Panc1 (cell line): ENCODE data around the gene ENTPD5. TPM values are rescaled to one million over a fixed set of nuclear protein-coding genes. Genes with fewer than 3 reads are reported as not detected.

Experiments used
- ATAC-seq: fragments of 200-7000 bp; cut with Tn5 transposase; 2 replicates; pipeline ENCODE4 v1.9.1; 2020; ENCODE audit warnings: mild to moderate bottlenecking, moderate library complexity
- BruUV-seq: library from RNA; stranded (reverse); fragments of 400-500 nt; replicated peaks from 2 replicates; lab custom pipeline; 2021; lab: Mats Ljungman, UMichigan
- CTCF ChIA-PET: fragments of 300-600 bp; sonication (Branson Sonifier 250); formaldehyde crosslinking; loops from one replicate; lab custom pipeline; 2022; ENCODE audit warnings: antibody characterized with exemption; lab: Charles Lee
- POLR2A ChIA-PET: fragments of 300-600 bp; sonication (Branson Sonifier 250); formaldehyde crosslinking; loops from one replicate; lab custom pipeline; 2022; ENCODE audit warnings: antibody characterized with exemption; lab: Charles Lee
- DNase-seq: peaks from one replicate; pipeline ENCODE4 v3.0.0-alpha.2; 2010; ENCODE audit warnings: low read depth, low spot score
- H3K27ac ChIP-seq: 2 replicates; pipeline ENCODE4 v1.5.1; 2011; ENCODE audit warnings: mild to moderate bottlenecking, low read length, inconsistent platforms
- H3K27me3 ChIP-seq: fragments of 200-500 bp; sonication (Bioruptor generic); 2 replicates; pipeline ENCODE4 v1.6.0; 2014; ENCODE audit warnings: low read length, inconsistent platforms; ENCODE audit not compliant: control insufficient read depth, insufficient read depth
- H3K36me3 ChIP-seq: fragments of 200-500 bp; sonication (Bioruptor generic); 2 replicates; pipeline ENCODE4 v1.5.1; 2014; ENCODE audit warnings: inconsistent platforms, mild to moderate bottlenecking, low read length, moderate library complexity; ENCODE audit not compliant: control insufficient read depth, insufficient read depth
- H3K4me1 ChIP-seq: 2 replicates; pipeline ENCODE4 v1.5.1; 2011; ENCODE audit warnings: inconsistent platforms, mild to moderate bottlenecking, low read length, moderate library complexity; ENCODE audit not compliant: control insufficient read depth, insufficient read depth
- H3K4me3 ChIP-seq, 2 experiments: 2 replicates each; pipeline ENCODE4 v1.5.1; 2011 to 2012; ENCODE audit warnings: low read depth in 2 of 2, low read length in 2 of 2, mild to moderate bottlenecking in 2 of 2, inconsistent platforms in 1 of 2, moderate library complexity in 1 of 2
- H3K9me3 ChIP-seq: fragments of 200-500 bp; sonication (Bioruptor generic); 2 replicates; pipeline ENCODE4 v1.5.1; 2014; ENCODE audit warnings: low read depth, mild to moderate bottlenecking, inconsistent platforms, low read length, moderate library complexity; ENCODE audit not compliant: control insufficient read depth, insufficient read depth
- POLR2AphosphoS5 ChIP-seq: IDR thresholded peaks from 2 replicates; pipeline ENCODE4 v1.6.1; 2012; ENCODE audit warnings: mild to moderate bottlenecking, low read depth, low read length, moderate library complexity
- SIN3A ChIP-seq: IDR thresholded peaks from 2 replicates; pipeline ENCODE4 v1.6.1; 2012; ENCODE audit warnings: low read depth, mild to moderate bottlenecking, low read length, moderate library complexity, borderline replicate concordance; ENCODE audit not compliant: insufficient read depth
- TCF7L2 ChIP-seq: IDR thresholded peaks from 2 replicates; pipeline ENCODE4 v1.6.1; 2011; ENCODE audit warnings: mild to moderate bottlenecking, low read depth, low read length, inconsistent platforms
- in situ Hi-C: cut with HindIII; loops from 2 replicates; pipeline ENCODE4 v1.10.0; 2016; ENCODE audit warnings: low sequenced_read_pairs, low pct_unique_long_range_greater_than_20kb
- intact Hi-C: fragments of 100-400 bp; cut with micrococcal nuclease; formaldehyde crosslinking; loops from one replicate; pipeline ENCODE4 v1.10.0; 2022; ENCODE audit not compliant: unreplicated experiment
- total RNA-seq: library from RNA; stranded (reverse); gene quantifications from one replicate; pipeline ENCODE4 v1.2.1, GENCODE V29; 2021; ENCODE audit not compliant: unreplicated experiment
- TF ChIP-seq, protein P1 (sequence below), 2 experiments: IDR thresholded peaks; 2 replicates each; pipeline ENCODE4 v1.6.1; 2011 to 2012; ENCODE audit warnings: low read depth in 2 of 2, control low read depth in 1 of 2, low read length in 1 of 2, mild to moderate bottlenecking in 1 of 2, moderate library complexity in 1 of 2; ENCODE audit not compliant: insufficient read depth in 1 of 2
- TF ChIP-seq, protein P2 (sequence below): fragments of 450-650 bp; IDR thresholded peaks from 2 replicates; pipeline ENCODE4 v1.5.1; 2017; ENCODE audit warnings: mild to moderate bottlenecking

ENTPD5 gene
- total RNA-seq, 1 experiment from 2014 or later = 13.0 TPM

DNA sequence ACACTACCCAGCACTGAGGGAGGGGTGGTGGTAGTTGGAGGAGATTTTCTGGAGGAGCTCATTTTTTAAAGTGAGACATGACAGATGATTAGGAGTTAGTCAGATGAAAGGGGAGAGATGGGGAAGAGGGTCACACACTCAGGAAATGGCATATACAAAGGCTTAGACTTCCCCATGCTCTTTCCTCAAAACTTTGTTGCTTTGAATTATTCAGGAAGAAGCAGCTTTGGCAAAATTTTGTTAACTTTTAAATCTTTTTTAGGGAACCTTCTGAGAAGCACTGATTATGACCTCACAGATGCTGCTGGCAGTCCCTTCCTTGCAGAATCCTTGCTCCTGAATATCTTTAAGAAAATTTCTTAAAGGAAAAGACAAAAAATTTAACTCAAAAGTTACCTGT is 45.3 kb upstream of the ENTPD5 start:
- Histone ChIP-seq H3K27me3 (no peaks in the 10 kb centered on the region), H3K9me3 (no peaks in the 10 kb centered on the region), H3K4me1 (no peaks in the 10 kb centered on the region), H3K4me3 (no peak overlapping the region), H3K36me3 (no peaks in the 10 kb centered on the region), H3K27ac (no peak overlapping the region)
- ChIA-PET CTCF (no interaction called here), POLR2A (no interaction called here)
- no peak for ATAC-seq
- BruUV-seq = no TSS peak
- intact Hi-C loops (no loop called here), in situ Hi-C loops (no loop called here)
- TF ChIP-seq POLR2AphosphoS5 (no peak), SIN3A (no peak), TCF7L2 (no peak)
- TF ChIP-seq, protein P1, sequence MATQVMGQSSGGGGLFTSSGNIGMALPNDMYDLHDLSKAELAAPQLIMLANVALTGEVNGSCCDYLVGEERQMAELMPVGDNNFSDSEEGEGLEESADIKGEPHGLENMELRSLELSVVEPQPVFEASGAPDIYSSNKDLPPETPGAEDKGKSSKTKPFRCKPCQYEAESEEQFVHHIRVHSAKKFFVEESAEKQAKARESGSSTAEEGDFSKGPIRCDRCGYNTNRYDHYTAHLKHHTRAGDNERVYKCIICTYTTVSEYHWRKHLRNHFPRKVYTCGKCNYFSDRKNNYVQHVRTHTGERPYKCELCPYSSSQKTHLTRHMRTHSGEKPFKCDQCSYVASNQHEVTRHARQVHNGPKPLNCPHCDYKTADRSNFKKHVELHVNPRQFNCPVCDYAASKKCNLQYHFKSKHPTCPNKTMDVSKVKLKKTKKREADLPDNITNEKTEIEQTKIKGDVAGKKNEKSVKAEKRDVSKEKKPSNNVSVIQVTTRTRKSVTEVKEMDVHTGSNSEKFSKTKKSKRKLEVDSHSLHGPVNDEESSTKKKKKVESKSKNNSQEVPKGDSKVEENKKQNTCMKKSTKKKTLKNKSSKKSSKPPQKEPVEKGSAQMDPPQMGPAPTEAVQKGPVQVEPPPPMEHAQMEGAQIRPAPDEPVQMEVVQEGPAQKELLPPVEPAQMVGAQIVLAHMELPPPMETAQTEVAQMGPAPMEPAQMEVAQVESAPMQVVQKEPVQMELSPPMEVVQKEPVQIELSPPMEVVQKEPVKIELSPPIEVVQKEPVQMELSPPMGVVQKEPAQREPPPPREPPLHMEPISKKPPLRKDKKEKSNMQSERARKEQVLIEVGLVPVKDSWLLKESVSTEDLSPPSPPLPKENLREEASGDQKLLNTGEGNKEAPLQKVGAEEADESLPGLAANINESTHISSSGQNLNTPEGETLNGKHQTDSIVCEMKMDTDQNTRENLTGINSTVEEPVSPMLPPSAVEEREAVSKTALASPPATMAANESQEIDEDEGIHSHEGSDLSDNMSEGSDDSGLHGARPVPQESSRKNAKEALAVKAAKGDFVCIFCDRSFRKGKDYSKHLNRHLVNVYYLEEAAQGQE (IDR thresholded peaks at IDR 0.05; ENCODE audit: insufficient read depth in 1 of 2, low read depth in 2 of 2, low read length in 1 of 2) = no peak
- TF ChIP-seq, protein P2, sequence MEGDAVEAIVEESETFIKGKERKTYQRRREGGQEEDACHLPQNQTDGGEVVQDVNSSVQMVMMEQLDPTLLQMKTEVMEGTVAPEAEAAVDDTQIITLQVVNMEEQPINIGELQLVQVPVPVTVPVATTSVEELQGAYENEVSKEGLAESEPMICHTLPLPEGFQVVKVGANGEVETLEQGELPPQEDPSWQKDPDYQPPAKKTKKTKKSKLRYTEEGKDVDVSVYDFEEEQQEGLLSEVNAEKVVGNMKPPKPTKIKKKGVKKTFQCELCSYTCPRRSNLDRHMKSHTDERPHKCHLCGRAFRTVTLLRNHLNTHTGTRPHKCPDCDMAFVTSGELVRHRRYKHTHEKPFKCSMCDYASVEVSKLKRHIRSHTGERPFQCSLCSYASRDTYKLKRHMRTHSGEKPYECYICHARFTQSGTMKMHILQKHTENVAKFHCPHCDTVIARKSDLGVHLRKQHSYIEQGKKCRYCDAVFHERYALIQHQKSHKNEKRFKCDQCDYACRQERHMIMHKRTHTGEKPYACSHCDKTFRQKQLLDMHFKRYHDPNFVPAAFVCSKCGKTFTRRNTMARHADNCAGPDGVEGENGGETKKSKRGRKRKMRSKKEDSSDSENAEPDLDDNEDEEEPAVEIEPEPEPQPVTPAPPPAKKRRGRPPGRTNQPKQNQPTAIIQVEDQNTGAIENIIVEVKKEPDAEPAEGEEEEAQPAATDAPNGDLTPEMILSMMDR = no peak
- DNase-seq = no peak

DNA sequence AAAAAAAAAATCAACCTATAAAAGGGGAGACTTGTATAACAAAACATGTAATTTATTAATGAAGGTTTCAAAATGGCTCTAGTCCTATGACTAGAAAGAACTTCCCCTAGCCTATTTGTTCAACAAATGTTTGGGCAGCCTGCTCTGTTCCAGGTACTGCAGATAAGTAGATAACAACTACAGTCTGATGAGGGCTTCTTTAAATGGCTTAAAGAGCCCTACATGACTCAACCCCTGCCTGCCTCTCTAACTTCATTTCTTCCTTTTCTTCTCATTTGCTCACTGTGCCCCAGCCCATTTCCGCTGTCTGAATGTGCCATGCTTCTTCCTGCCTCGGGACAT is 43.7 kb upstream of the ENTPD5 start:
- ChIA-PET CTCF (no interaction called here), POLR2A (interaction anchor here (0.6 kb wide), 1 partner anchor 19 kb away, joined by 9 read pairs; no protein-coding TSS in a partner anchor)
- no peaks in the 10 kb centered on the region for H3K4me1 ChIP-seq
- TF ChIP-seq TCF7L2 (no peak), POLR2AphosphoS5 (no peak), SIN3A (no peak)
- TF ChIP-seq, protein P2 = no peak
- TF ChIP-seq, protein P1 (IDR thresholded peaks at IDR 0.05; ENCODE audit: insufficient read depth in 1 of 2, low read depth in 2 of 2, low read length in 1 of 2) = no peak
- no peak overlapping the region for H3K27ac ChIP-seq
- no peaks in the 10 kb centered on the region for H3K9me3 ChIP-seq
- in situ Hi-C loops (no loop called here), intact Hi-C loops (no loop called here)
- H3K36me3 ChIP-seq = no peaks in the 10 kb centered on the region
- H3K27me3 ChIP-seq = no peaks in the 10 kb centered on the region
- no peak for ATAC-seq
- no TSS peak for BruUV-seq
- DNase-seq = no peak
- H3K4me3 ChIP-seq = no peak overlapping the region
